Epidermal melanocyte (primary cell): ENCODE results near the gene METTL25B.
A peak's percentile ranks its signal among the peaks of the same experiment; 100 is the strongest.

Source experiments
- DNase-seq: peaks from one replicate; pipeline ENCODE4 v3.0.0; 2011; ENCODE audit warnings: low spot score; ENCODE audit not compliant: insufficient read length

Gene METTL25B

GRCh38 chr1:156725683-156726280, 2.5 kb upstream of the METTL25B start:
- peak; percentile 88 for DNase-seq

GRCh38 chr1:156726549-156727226, 1.6 kb upstream of the METTL25B start:
- DNase-seq: peak; percentile 43

GRCh38 chr1:156727492-156727891, 777 bp upstream of the METTL25B start:
- no peak for DNase-seq

GRCh38 chr1:156728599-156729462, 562 bp downstream of the METTL25B start, which contains the start of gene ISG20L2:
Gene ISG20L2 (minus strand): TSS chr1:156728766. CDS start chr1:156727652, 1,114 bp downstream.
- peak; percentile 92 for DNase-seq

GRCh38 chr1:156733989-156734584, 5.8 kb downstream of the METTL25B start:
- DNase-seq: no peak

GRCh38 chr1:156738407-156738806, 10.1 kb downstream of the METTL25B start:
- no peak for DNase-seq

DNA sequence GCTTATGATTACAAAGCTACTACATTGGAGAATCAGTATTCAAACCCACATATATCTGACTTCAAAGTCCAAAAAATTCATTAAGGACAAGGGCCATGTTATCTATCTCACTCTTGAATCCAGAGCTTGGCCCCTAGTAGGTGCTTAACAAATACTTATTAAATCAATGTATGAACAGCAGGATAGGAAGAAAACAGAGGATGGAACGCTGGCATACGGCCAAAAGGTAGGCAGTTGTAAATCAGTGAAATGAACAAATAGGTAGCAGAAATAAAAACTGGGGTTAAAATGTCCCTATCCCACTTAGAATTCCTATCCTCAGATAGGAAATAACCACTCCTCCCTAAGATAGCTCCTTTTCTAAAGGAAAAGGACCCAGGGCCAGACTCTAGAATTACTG, 10.6 kb downstream of the METTL25B start:
- DNase-seq: no peak

GRCh38 chr1:156740237-156740740, 12.0 kb downstream of the METTL25B start:
- no peak for DNase-seq

GRCh38 chr1:156740741-156741480, 12.6 kb downstream of the METTL25B start, which contains the start of gene MRPL24:
Gene MRPL24 (minus strand): TSS chr1:156741088. CDS start chr1:156738704, 2,384 bp downstream.
- peak; percentile 98 for DNase-seq

- no peak for DNase-seq
Observed at GRCh38 chr1:156741481-156741983, 13.3 kb downstream of the METTL25B start.

GRCh38 chr1:156742017-156742416, 13.7 kb downstream of the METTL25B start:
- DNase-seq: no peak

- no peak for DNase-seq
Observed at GRCh38 chr1:156742801-156743200, 14.5 kb downstream of the METTL25B start.

DNA sequence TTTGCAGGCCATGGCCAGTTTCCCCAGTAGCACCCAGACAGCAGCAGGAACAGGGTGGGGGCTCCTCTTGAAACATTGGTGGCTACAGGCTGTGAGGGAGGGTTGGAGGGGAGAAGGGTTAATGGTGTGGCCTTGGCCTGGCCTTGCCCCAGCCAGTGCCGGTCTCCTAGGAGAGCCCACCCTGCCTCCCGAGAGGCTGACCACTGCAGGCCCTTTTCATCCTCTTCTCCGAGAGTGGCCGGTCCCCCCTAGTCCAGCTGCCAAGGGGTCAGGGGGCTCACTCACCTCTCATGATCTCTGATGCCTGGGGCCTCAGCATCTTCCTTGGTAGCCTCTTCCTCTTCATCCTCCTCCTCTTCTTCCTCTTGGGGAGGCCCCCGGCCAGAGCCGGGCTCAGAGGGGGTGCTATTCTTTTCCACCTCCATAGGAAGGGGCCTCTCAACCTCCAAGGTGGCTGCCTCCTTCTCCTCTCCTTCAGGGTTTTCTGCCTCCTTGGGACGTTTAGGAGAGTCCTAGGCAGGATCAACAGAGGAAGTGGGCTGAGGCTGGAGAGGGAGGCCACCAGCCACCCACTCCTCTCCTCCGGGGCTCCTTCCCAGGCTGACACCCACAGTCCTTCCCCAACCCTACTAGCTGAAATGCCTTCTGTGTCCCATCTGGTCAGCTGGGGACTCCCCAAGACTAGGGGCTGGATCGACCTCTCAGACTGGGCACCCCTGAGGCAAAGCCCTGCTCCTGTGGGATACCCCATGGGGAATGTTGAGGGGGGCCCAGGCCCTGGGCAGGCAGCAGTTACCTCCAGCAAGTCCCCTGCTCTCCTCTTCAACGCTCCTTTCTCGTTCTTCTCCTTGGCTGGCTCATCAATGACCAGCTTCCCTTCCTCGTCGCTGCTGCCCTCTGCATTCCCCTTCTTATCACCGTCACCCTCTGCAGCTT, 15.4 kb downstream of the METTL25B start:
- no peak for DNase-seq

DNA sequence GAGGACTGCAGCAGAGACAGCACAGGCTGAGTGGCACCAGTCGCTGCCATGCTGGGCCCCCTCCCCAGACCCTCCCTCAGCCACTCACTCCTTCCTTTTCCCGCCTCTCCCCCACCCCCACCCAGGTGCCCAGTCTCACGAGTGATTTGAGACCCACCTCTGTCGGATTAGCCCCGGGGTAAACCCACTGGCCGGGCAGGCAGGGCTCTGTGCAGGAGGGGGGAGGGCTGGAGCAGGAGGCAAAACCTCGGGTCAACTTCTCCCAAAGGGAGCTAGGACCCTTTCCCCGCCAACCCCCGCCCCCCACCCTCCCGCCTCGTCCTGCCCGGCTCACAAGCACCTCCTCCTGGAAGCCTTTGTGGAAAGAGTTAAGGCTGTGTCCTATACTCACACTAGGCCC, 16.1 kb downstream of the METTL25B start:
- no peak for DNase-seq

DNA sequence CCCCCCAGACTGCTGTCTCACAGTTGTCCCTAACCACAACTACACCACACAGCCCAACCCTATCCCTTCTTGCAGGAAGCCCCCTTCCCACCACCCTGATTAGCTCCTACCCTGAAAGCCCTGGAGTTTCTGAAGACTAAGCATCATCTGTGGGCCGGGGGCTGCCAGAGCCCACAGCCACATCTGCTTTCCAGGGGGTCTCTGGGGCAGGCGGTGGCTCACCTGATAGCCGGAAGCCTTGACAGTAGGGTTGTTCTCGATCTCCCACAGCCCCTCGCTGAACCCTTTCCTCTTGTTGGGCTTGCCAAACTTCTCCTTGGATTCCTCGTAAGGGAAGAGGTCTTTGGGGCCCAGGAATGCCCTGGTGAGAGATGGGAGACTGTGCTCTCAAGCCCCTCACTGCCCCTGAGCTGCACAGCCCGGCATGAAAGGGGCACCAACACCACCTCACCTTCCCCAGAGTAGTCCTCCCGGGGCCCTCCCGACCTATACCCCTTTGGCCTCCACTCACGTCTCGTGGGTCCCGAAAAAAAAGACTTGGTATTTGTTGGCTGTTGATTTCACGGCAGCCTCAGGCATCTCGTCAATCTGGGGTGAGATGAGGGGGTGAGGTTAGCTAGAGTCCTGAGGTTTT, 16.6 kb downstream of the METTL25B start:
- no peak for DNase-seq

GRCh38 chr1:156745881-156746280, 17.6 kb downstream of the METTL25B start:
- no peak for DNase-seq

- no peak for DNase-seq
Observed at GRCh38 chr1:156746406-156746727, 18.1 kb downstream of the METTL25B start.

DNA sequence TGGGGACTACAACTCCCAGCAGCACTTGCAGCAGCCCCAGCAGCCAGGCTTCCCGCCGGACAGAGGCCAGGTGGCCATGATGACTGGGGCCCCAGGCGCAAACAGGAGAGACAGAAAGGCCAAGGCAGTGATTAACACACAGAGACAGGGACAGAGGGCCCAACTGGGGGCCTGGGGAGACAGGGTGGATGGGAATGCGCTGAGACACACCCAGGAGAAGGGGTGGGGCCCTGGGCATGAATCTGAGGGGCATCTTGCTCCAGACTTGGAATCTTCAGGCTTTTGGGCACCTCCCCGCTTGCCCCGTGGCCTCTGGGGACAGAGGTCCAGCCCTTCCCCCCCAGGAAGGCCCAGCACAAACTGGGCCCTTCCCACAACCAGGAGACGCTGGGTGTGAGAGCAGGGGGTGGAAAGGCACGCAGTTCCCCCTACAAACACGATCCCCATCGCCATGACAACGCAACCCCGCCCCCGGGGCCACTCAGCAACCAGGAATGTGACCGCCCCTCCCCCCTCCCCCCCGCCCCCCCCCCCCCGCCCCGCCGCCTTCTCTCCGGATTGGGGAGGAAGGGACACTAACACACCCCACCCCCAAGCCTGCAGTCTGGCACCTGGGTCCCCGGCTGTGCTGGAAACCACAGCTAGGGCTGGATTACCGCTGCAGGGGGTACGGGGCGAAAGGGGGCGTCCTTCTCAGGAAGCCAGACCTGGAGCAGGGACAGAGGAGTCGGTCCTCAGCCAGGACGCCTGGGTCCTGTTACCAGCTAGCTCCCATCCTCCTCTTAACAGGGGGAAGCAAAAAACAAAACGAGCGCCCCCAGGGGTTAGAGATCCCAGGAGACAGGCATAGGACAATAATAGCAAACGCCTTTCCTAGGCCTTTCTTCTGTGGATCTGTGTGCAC, 18.7 kb downstream of the METTL25B start:
- peak; percentile 85 for DNase-seq
